ENCODE results near the gene SRCIN1. TPM values are rescaled to one million over a fixed set of nuclear protein-coding genes. Genes with fewer than 3 reads are reported as not detected.

Gene SRCIN1
- total RNA-seq, 4 donors from 2014 or later: 0.54 to 0.89 (median 0.69) TPM

- Histone ChIP-seq H3K4me1 (peaks cover 6 to 13% of the 10 kb centered on the region in 2 donors), H3K4me3 (replicated peaks in 1 of 3) (no peak overlapping the region), H3K9me3 (no peaks in the 10 kb centered on the region), H3K27me3 (peaks cover 9% of the 10 kb centered on the region), H3K27ac (no peak overlapping the region), H3K36me3 (no peaks in the 10 kb centered on the region)
- intact Hi-C loops (cut with DNase I): loop anchor here (10.0 kb wide), 2 partner anchors 67 to 157 kb away; partner anchors contain the start of gene ARHGAP23
- no peak for TF ChIP-seq CTCF (IDR thresholded peaks at IDR 0.05)
- no peak for TF ChIP-seq POLR2A (IDR thresholded peaks at IDR 0.05)
- no peak for DNase-seq
These were observed 23.7 kb downstream of the SRCIN1 start for GRCh38 chr17:38582069-38582468.

GRCh38 chr17:38579934-38580333, 25.8 kb downstream of the SRCIN1 start:
- no peak overlapping the region for H3K27ac ChIP-seq
- no peak overlapping the region for H3K4me3 ChIP-seq (replicated peaks in 1 of 3)
- peak in 1 of 2 donors; percentile 43 for DNase-seq
- H3K4me1 ChIP-seq: peaks cover 6 to 13% of the 10 kb centered on the region in 2 donors
- H3K9me3 ChIP-seq: no peaks in the 10 kb centered on the region
- 12 to 24% methylated on average over 6 of the region's 7 CpGs for WGBS, 2 donors
- TF ChIP-seq CTCF (IDR thresholded peaks at IDR 0.05) (no peak), POLR2A (IDR thresholded peaks at IDR 0.05) (no peak)
- H3K36me3 ChIP-seq: no peaks in the 10 kb centered on the region
- peaks cover 9% of the 10 kb centered on the region for H3K27me3 ChIP-seq
- intact Hi-C loops (cut with DNase I): loop anchor here (10.0 kb wide), 2 partner anchors 65 to 155 kb away; partner anchors contain the start of gene ARHGAP23

GRCh38 chr17:38579083-38579480, 26.7 kb downstream of the SRCIN1 start:
- Histone ChIP-seq H3K36me3 (no peaks in the 10 kb centered on the region), H3K27ac (no peak overlapping the region), H3K27me3 (peaks cover 9% of the 10 kb centered on the region), H3K4me3 (replicated peaks in 1 of 3) (no peak overlapping the region), H3K9me3 (no peaks in the 10 kb centered on the region), H3K4me1 (peaks cover 6 to 7% of the 10 kb centered on the region in 2 donors)
- no peak for DNase-seq
- intact Hi-C loops (cut with DNase I): no loop called here
- 37 to 55% methylated on average over 5 to 7 of the region's 7 CpGs for WGBS, 2 donors
- no peak for TF ChIP-seq CTCF (IDR thresholded peaks at IDR 0.05)

- DNase-seq: no peak
- WGBS, 2 donors: 8 to 22% methylated on average over 18 to 19 of the region's 63 CpGs
- no peak overlapping the region for H3K4me3 ChIP-seq (replicated peaks in 1 of 3)
These were observed 27.3 kb downstream of the SRCIN1 start for GRCh38 chr17:38578229-38579082.

More at GRCh38 chr17:38578229-38579082, 27.3 kb downstream of the SRCIN1 start:
- H3K9me3 ChIP-seq: no peaks in the 10 kb centered on the region
- peaks cover 6 to 7% of the 10 kb centered on the region in 2 donors for H3K4me1 ChIP-seq
- intact Hi-C loops (cut with DNase I): no loop called here
- TF ChIP-seq CTCF (IDR thresholded peaks at IDR 0.05): no peak
- TF ChIP-seq POLR2A (IDR thresholded peaks at IDR 0.05): no peak
- no peaks in the 10 kb centered on the region for H3K36me3 ChIP-seq
- peaks cover 9% of the 10 kb centered on the region for H3K27me3 ChIP-seq
- no peak overlapping the region for H3K27ac ChIP-seq

Measured in thyroid gland (tissue), 4 donors.